GM12878 (cell line): ENCODE results near the gene RASD1. TPM values are rescaled to one million over a fixed set of nuclear protein-coding genes. Genes with fewer than 3 reads are reported as not detected.

ENCODE experiments used
- ATAC-seq: fragments of 200-7000 bp; cut with Tn5 transposase; 3 replicates; pipeline ENCODE4 v1.9.1; 2020; ENCODE audit warnings: mild to moderate bottlenecking, moderate library complexity
- Bru-seq: library from RNA; stranded (reverse); fragments of 400-500 nt; gene quantifications from one replicate; lab custom pipeline; 2021; lab: Mats Ljungman, UMichigan
- BruChase-seq, 2 experiments: library from RNA; stranded (reverse); fragments of 400-500 nt; gene quantifications; one replicate each; lab custom pipeline; 2021; lab: Mats Ljungman, UMichigan
- BruUV-seq: library from RNA; stranded (reverse); fragments of 400-500 nt; replicated peaks from 2 replicates; lab custom pipeline; 2021; lab: Mats Ljungman, UMichigan
- CTCF ChIA-PET: fragments of 300-600 bp; sonication (Branson Sonifier 250); formaldehyde crosslinking; extraction: SDS; loops from one replicate; lab custom pipeline; 2021; ENCODE audit warnings: inconsistent platforms; lab: Yijun Ruan, JAX
- POLR2A ChIA-PET: fragments of 350-600 bp; formaldehyde crosslinking; extraction: SDS; loops from one replicate; lab custom pipeline; 2021; ENCODE audit warnings: inconsistent platforms; lab: Charles Lee
- RAD21 ChIA-PET: fragments of 300-600 bp; sonication (Branson Sonifier 250); formaldehyde crosslinking; loops from one replicate; lab custom pipeline; 2023; ENCODE audit warnings: antibody characterized with exemption; ENCODE audit not compliant: unreplicated experiment; lab: Charles Lee
- SMC1A ChIA-PET: fragments of 300-600 bp; sonication (Branson Sonifier 250); formaldehyde crosslinking; loops from one replicate; lab custom pipeline; 2023; ENCODE audit not compliant: unreplicated experiment, uncharacterized antibody; lab: Charles Lee
- DNase-seq: peaks from one replicate; pipeline ENCODE4 v3.0.0-alpha.2; 2011; ENCODE audit warnings: low read depth, low spot score
- FAIRE-seq: peaks from 3 replicates; lab custom pipeline; 2011; peaks lifted over from hg19 to GRCh38; lab: Jason Lieb, UNC
- H2AFZ ChIP-seq: 2 replicates; pipeline ENCODE4 v1.6.0; 2011; ENCODE audit warnings: low read depth, low read length, control low read depth; ENCODE audit not compliant: control insufficient read depth
- H3K27ac ChIP-seq: 2 replicates; pipeline ENCODE4 v1.5.1; 2011; ENCODE audit warnings: control low read depth; ENCODE audit not compliant: control insufficient read depth, insufficient read depth
- H3K27me3 ChIP-seq, 2 experiments: replicated peaks in 1 of 2; 2 replicates each; pipeline versions ENCODE4 v1.6.0 to v1.6.1; 2011; ENCODE audit warnings: low read length in 1 of 2; ENCODE audit not compliant: control insufficient read depth in 2 of 2, insufficient read depth in 2 of 2
- H3K36me3 ChIP-seq, 2 experiments: 2 replicates each; pipeline ENCODE4 v1.5.1; 2011; ENCODE audit warnings: low read length in 1 of 2; ENCODE audit not compliant: control insufficient read depth in 2 of 2, insufficient read depth in 2 of 2
- H3K4me1 ChIP-seq: 2 replicates; pipeline ENCODE4 v1.6.1; 2011; ENCODE audit warnings: mild to moderate bottlenecking, low read length, moderate library complexity, mixed read lengths; ENCODE audit not compliant: control insufficient read depth, insufficient read depth
- H3K4me2 ChIP-seq: 2 replicates; pipeline ENCODE4 v1.6.0; 2011; ENCODE audit warnings: control low read depth; ENCODE audit not compliant: control insufficient read depth, insufficient read depth
- H3K4me3 ChIP-seq: fragments of 200-600 bp; sonication (generic); 2 replicates; pipeline ENCODE4 v1.5.1; 2016
- H3K79me2 ChIP-seq: 2 replicates; pipeline ENCODE4 v1.6.0; 2011; ENCODE audit warnings: low read length; ENCODE audit not compliant: control insufficient read depth, insufficient read depth
- H3K9ac ChIP-seq: 2 replicates; pipeline ENCODE4 v1.8.0; 2011; ENCODE audit warnings: low read length, control low read depth, mixed read lengths; ENCODE audit not compliant: control insufficient read depth, insufficient read depth
- H3K9me3 ChIP-seq: replicated peaks from 3 replicates; pipeline ENCODE4 v1.5.1; 2011; ENCODE audit warnings: mild to moderate bottlenecking, low read length; ENCODE audit not compliant: control insufficient read depth, insufficient read depth
- H4K20me1 ChIP-seq: 2 replicates; pipeline ENCODE4 v1.6.0; 2011; ENCODE audit not compliant: control insufficient read depth, insufficient read depth
- E2F4 ChIP-seq: IDR thresholded peaks from 2 replicates; pipeline ENCODE4 v1.6.1; 2012; ENCODE audit warnings: low read depth, low read length, improper control_type of control experiment
- FOS ChIP-seq: IDR thresholded peaks from 3 replicates; pipeline ENCODE4 v1.6.1; 2011; ENCODE audit warnings: borderline replicate concordance; ENCODE audit not compliant: insufficient read length; ENCODE audit errors: extremely low read depth
- JUNB ChIP-seq: IDR thresholded peaks from 2 replicates; pipeline ENCODE4 v1.6.1; 2016; ENCODE audit warnings: antibody characterized with exemption, mild to moderate bottlenecking
- NBN ChIP-seq: fragments of 450-650 bp; IDR thresholded peaks from 2 replicates; pipeline ENCODE4 v1.6.1; 2016
- NFYA ChIP-seq: IDR thresholded peaks from 2 replicates; pipeline ENCODE4 v1.6.1; 2011; ENCODE audit warnings: low read depth, mild to moderate bottlenecking, low read length, improper control_type of control experiment, borderline replicate concordance
- POU2F2 ChIP-seq: IDR thresholded peaks from 3 replicates; pipeline ENCODE4 v1.6.1; 2011; ENCODE audit warnings: low read depth, mild to moderate bottlenecking, low read length, borderline replicate concordance
- STAT1 ChIP-seq: fragments of 450-650 bp; conservative IDR thresholded peaks from 2 replicates; pipeline ENCODE4 v1.6.1; 2014; ENCODE audit warnings: antibody characterized with exemption, mild to moderate bottlenecking
- SUZ12 ChIP-seq: fragments of 200-600 bp; sonication (generic); IDR thresholded peaks from one replicate; pipeline ENCODE4 v1.6.1; 2018; ENCODE audit warnings: antibody characterized with exemption, mild to moderate bottlenecking; ENCODE audit not compliant: unreplicated experiment
- ZNF274 ChIP-seq: IDR thresholded peaks from one replicate; pipeline ENCODE4 v1.8.0; 2011; ENCODE audit not compliant: insufficient read length, insufficient read depth
- ZNF384 ChIP-seq: IDR thresholded peaks from 2 replicates; pipeline ENCODE4 v1.6.1; 2012; ENCODE audit warnings: low read depth, mild to moderate bottlenecking, low read length, improper control_type of control experiment, borderline replicate concordance
- WGBS: methylation state at CpG from one replicate; pipeline ENCODE4 v1.1.6; 2016; ENCODE audit warnings: low lambda C conversion rate; ENCODE audit not compliant: insufficient replicate concordance, insufficient coverage; ENCODE audit errors: missing lambda C conversion rate; 5-methylcytosine and 5-hydroxymethylcytosine counted together
- in situ Hi-C: fragments of 300-500 bp; cut with MboI; formaldehyde crosslinking; loops from 9 replicates; pipeline ENCODE4 v1.14.3; 2018; ENCODE audit warnings: mixed read lengths
- intact Hi-C: fragments of 100-400 bp; cut with micrococcal nuclease; formaldehyde crosslinking; loops from one replicate; pipeline ENCODE4 v1.14.2; 2022; ENCODE audit not compliant: unreplicated experiment
- long read RNA-seq, 2 experiments: library from polyadenylated mRNA; unstranded; transcript quantifications; one replicate each; pipeline ENCODE4 v2.0.0, GENCODE V29; 2019 to 2020
- polyA minus RNA-seq, 3 experiments: library from RNA; depleted of rRNA, polyadenylated mRNA; stranded (reverse); fragments of >200 nt; gene quantifications; 2 replicates each; pipeline ENCODE4 v1.2.3, GENCODE V29; 2011
- polyA plus RNA-seq, 11 experiments: library from polyadenylated mRNA; depleted of rRNA in 4 of 11; unstranded in 6 of 11; stranded (reverse) in 5 of 11; fragments of >200 nt; fragmentation: Nextera tagmentation in 4 of 11; fragmentation: Illumina TruSeq in 1 of 11; extraction: Ambion mirVana in 4 of 11; extraction: Trizol in 1 of 11; gene quantifications; 1 replicate in 1 of 11; 2 replicates in 10 of 11; pipeline versions ENCODE4 v1.2.1 to v1.2.3, GENCODE V29; 2011 to 2016; ENCODE audit warnings: inconsistent platforms in 2 of 11, missing spikeins in 2 of 11, low read depth in 1 of 11
- total RNA-seq, 4 experiments: library from RNA; depleted of rRNA in 3 of 4; stranded (reverse); fragments of >200 nt in 3 of 4; fragmentation: Illumina TruSeq in 1 of 4; extraction: Trizol in 1 of 4; gene quantifications; 2 replicates each; pipeline versions ENCODE4 v1.2.1 to v1.2.3, GENCODE V29; 2013 to 2021
- TF ChIP-seq, protein P1 (sequence below): fragments of 450-650 bp; IDR thresholded peaks from 2 replicates; pipeline ENCODE4 v1.6.1; 2018; ENCODE audit warnings: mild to moderate bottlenecking, low read depth, moderate library complexity; ENCODE audit not compliant: partially characterized antibody

Gene RASD1, protein sequence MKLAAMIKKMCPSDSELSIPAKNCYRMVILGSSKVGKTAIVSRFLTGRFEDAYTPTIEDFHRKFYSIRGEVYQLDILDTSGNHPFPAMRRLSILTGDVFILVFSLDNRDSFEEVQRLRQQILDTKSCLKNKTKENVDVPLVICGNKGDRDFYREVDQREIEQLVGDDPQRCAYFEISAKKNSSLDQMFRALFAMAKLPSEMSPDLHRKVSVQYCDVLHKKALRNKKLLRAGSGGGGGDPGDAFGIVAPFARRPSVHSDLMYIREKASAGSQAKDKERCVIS
- 0.46 and 0.56 TPM in 2 replicates for total RNA-seq (2013; cell fraction: nucleolus; rRNA removed)
- total RNA-seq (2014; rRNA removed) (0.16 TPM in 1 of 2 replicates, not detected in the other), total RNA-seq (2014; rRNA removed; fragmentation: Illumina TruSeq; extraction: Trizol) (not detected in 2 replicates), total RNA-seq (2021) (not detected in 2 replicates), polyA plus RNA-seq (2011; rRNA removed) (not detected in 2 replicates), polyA plus RNA-seq (2014; fragmentation: Illumina TruSeq; extraction: Trizol) (not detected in 2 replicates), polyA plus RNA-seq (2014; fragmentation: Nextera tagmentation; extraction: Ambion mirVana) (not detected), polyA plus RNA-seq (2014; rRNA removed) (not detected in 2 replicates), polyA plus RNA-seq (2016; fragmentation: Nextera tagmentation; extraction: Ambion mirVana) (under 1 TPM; 0.14 to 0.33 TPM), polyA minus RNA-seq (2011; rRNA and poly(A)+ RNA removed) (not detected in 2 replicates), Bru-seq, nascent RNA (percentile 18 among the genes with signal in this experiment), BruChase-seq, experiment 1, labeled RNA remaining after a 6-hour chase (percentile 31 among the genes with signal in this experiment), BruChase-seq, experiment 2, labeled RNA remaining after a 2-hour chase (percentile 40 among the genes with signal in this experiment)
- not detected for polyA plus RNA-seq (2011; ENCODE audit: low read depth)
- polyA plus RNA-seq (2011; cell fraction: cytosol; rRNA removed): not detected in 2 replicates
- 0.13 TPM in 1 of 2 replicates, not detected in the other for polyA plus RNA-seq (2011; cell fraction: nucleus; rRNA removed)
- polyA plus RNA-seq (2012): 0.15 and 0.28 TPM in 2 replicates
- polyA minus RNA-seq (2011; cell fraction: cytosol; rRNA and poly(A)+ RNA removed): not detected in 2 replicates
- polyA minus RNA-seq (2011; cell fraction: nucleus; rRNA and poly(A)+ RNA removed): 0.24 and 0.29 TPM in 2 replicates
- long read RNA-seq, experiment 1: 0 reads
- long read RNA-seq, experiment 2: 0 reads

- H3K27me3 ChIP-seq: peaks cover 2 to 10% of the 10 kb centered on the region in 2 experiments; a peak in 3 of 4 replicates
- in situ Hi-C loops (loop anchor here (5.0 kb wide), 2 partner anchors 139 to 146 kb away; no protein-coding TSS in a partner anchor), intact Hi-C loops (loop anchor here (1.0 to 5.0 kb wide), 3 partner anchors 71 to 145 kb away; no protein-coding TSS in a partner anchor)
- ChIA-PET POLR2A (no interaction called here), RAD21 (interaction anchor here (0.9 to 2.7 kb wide), 4 partner anchors 117 to 539 kb away, joined by 3 to 28 read pairs (median 6); no protein-coding TSS in a partner anchor), CTCF (interaction anchor here (0.6 to 3.9 kb wide), 21 partner anchors 11 to 675 kb away, joined by 3 to 64 read pairs (median 4); partner anchors contain the start of gene PEMT), SMC1A (interaction anchor here (0.7 to 2.6 kb wide), 4 partner anchors 117 to 297 kb away, joined by 3 to 24 read pairs (median 4); no protein-coding TSS in a partner anchor)
- peaks cover 4% of the 10 kb centered on the region; the same call in 1 of the 2 replicates for H3K4me1 ChIP-seq
- no peak for DNase-seq
- peak within 1 kb of the TSS; percentile 59 for H3K4me3 ChIP-seq
- H3K79me2 ChIP-seq: no peaks in the 10 kb centered on the region
- 0 out of 2 replicates have a peak, but pooled peaks cover 3% of the 10 kb centered on the region for H4K20me1 ChIP-seq
- peak within 1 kb of the TSS; percentile 83 for H3K4me2 ChIP-seq
- peak within 1 kb of the TSS; percentile 39 for H2AFZ ChIP-seq
- H3K27ac ChIP-seq: no peak within 1 kb of the TSS
- ATAC-seq: peak; percentile 95
- no TSS peak for BruUV-seq
- H3K36me3 ChIP-seq: peaks cover 0 to 4% of the 10 kb centered on the region in 2 experiments; a peak in 1 of 4 replicates
- WGBS: 1% methylated on average over 73 of the region's 93 CpGs
- no peak within 1 kb of the TSS for H3K9ac ChIP-seq
- FAIRE-seq: no peak
- H3K9me3 ChIP-seq: no peaks in the 10 kb centered on the region
- no peak for TF ChIP-seq E2F4
- no peak for TF ChIP-seq POU2F2
- no peak for TF ChIP-seq NFYA
- TF ChIP-seq ZNF274: no peak
- TF ChIP-seq ZNF384: no peak
- no peak for TF ChIP-seq SUZ12
- TF ChIP-seq NBN: no peak
- TF ChIP-seq STAT1: 0 out of 2 replicates have a peak, but pooled peaks have one; percentile 48
- no peak for TF ChIP-seq JUNB
- TF ChIP-seq, protein P1, sequence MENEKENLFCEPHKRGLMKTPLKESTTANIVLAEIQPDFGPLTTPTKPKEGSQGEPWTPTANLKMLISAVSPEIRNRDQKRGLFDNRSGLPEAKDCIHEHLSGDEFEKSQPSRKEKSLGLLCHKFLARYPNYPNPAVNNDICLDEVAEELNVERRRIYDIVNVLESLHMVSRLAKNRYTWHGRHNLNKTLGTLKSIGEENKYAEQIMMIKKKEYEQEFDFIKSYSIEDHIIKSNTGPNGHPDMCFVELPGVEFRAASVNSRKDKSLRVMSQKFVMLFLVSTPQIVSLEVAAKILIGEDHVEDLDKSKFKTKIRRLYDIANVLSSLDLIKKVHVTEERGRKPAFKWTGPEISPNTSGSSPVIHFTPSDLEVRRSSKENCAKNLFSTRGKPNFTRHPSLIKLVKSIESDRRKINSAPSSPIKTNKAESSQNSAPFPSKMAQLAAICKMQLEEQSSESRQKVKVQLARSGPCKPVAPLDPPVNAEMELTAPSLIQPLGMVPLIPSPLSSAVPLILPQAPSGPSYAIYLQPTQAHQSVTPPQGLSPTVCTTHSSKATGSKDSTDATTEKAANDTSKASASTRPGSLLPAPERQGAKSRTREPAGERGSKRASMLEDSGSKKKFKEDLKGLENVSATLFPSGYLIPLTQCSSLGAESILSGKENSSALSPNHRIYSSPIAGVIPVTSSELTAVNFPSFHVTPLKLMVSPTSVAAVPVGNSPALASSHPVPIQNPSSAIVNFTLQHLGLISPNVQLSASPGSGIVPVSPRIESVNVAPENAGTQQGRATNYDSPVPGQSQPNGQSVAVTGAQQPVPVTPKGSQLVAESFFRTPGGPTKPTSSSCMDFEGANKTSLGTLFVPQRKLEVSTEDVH: no peak
- no peak for TF ChIP-seq FOS
Observed at GRCh38 chr17:17496189-17497064, at the start of gene RASD1. TSS of gene RASD1 (minus strand) at chr17:17496395. CDS start at chr17:17496181, 214 bp downstream.
